MM.1S (cell line): Measurements from ENCODE around the gene HECTD4.
A peak's percentile ranks its signal among the peaks of the same experiment; 100 is the strongest.

Experiments used
- DNase-seq: peaks from one replicate; pipeline ENCODE4 v3.0.0-alpha.2; 2015
- H2AFZ ChIP-seq: fragments of 300-600 bp; sonication (generic); 2 replicates; pipeline ENCODE4 v1.6.0; 2016; ENCODE audit warnings: antibody characterized with exemption, low read length
- H3F3A ChIP-seq: fragments of 300-600 bp; sonication (generic); 2 replicates; pipeline ENCODE4 v1.6.1; 2016; ENCODE audit warnings: mild to moderate bottlenecking, antibody characterized with exemption, low read length, moderate library complexity, mixed read lengths; ENCODE audit not compliant: insufficient read depth
- H3K27ac ChIP-seq: fragments of 300-600 bp; sonication (generic); 2 replicates; pipeline ENCODE4 v1.5.1; 2016; ENCODE audit warnings: mild to moderate bottlenecking, low read length
- H3K27me3 ChIP-seq: fragments of 300-600 bp; sonication (generic); replicated peaks from 2 replicates; pipeline ENCODE4 v1.6.0; 2016; ENCODE audit warnings: low read length; ENCODE audit not compliant: insufficient read depth
- H3K36me3 ChIP-seq: fragments of 300-600 bp; sonication (generic); replicated peaks from 2 replicates; pipeline ENCODE4 v1.6.1; 2016; ENCODE audit warnings: mild to moderate bottlenecking, low read length, mixed read lengths; ENCODE audit not compliant: insufficient read depth
- H3K4me1 ChIP-seq: fragments of 300-600 bp; sonication (generic); 2 replicates; pipeline ENCODE4 v1.6.1; 2016; ENCODE audit warnings: low read length, mixed read lengths
- H3K4me2 ChIP-seq: fragments of 300-600 bp; sonication (generic); 2 replicates; pipeline ENCODE4 v1.6.0; 2016; ENCODE audit warnings: low read depth, low read length
- H3K4me3 ChIP-seq: fragments of 300-600 bp; sonication (generic); 2 replicates; pipeline ENCODE4 v1.5.1; 2016; ENCODE audit warnings: low read length, mixed read lengths
- H3K79me2 ChIP-seq: fragments of 300-600 bp; sonication (generic); 2 replicates; pipeline ENCODE4 v1.6.1; 2016; ENCODE audit warnings: mixed run types, low read length, mixed read lengths
- H3K9ac ChIP-seq: fragments of 300-600 bp; sonication (generic); 2 replicates; pipeline ENCODE4 v1.6.1; 2016; ENCODE audit warnings: low read length, mixed read lengths
- H3K9me2 ChIP-seq: fragments of 300-600 bp; sonication (generic); replicated peaks from 2 replicates; pipeline ENCODE4 v1.6.1; 2016; ENCODE audit warnings: mild to moderate bottlenecking, low read length, mixed read lengths; ENCODE audit not compliant: insufficient read depth
- H3K9me3 ChIP-seq: fragments of 300-600 bp; sonication (generic); replicated peaks from 2 replicates; pipeline ENCODE4 v1.6.1; 2016; ENCODE audit warnings: mild to moderate bottlenecking, low read length, mixed read lengths; ENCODE audit not compliant: insufficient read depth
- H4K20me1 ChIP-seq: fragments of 300-600 bp; sonication (generic); 2 replicates; pipeline ENCODE4 v1.6.1; 2016; ENCODE audit warnings: mild to moderate bottlenecking, low read length, moderate library complexity, mixed read lengths; ENCODE audit not compliant: insufficient read depth
- EZH2 ChIP-seq: fragments of 300-600 bp; sonication (generic); optimal IDR thresholded peaks from 2 replicates; pipeline ENCODE3; 2017; ENCODE audit warnings: low read depth, mild to moderate bottlenecking, antibody characterized with exemption, low read length, mixed read lengths
- EZH2phosphoT487 ChIP-seq: fragments of 300-600 bp; sonication (generic); IDR thresholded peaks from 2 replicates; pipeline ENCODE4 v1.6.1; 2018; ENCODE audit warnings: antibody characterized with exemption, low read length
- TF ChIP-seq, protein P1 (sequence below): fragments of 300-600 bp; sonication (generic); IDR thresholded peaks from 2 replicates; pipeline ENCODE4 v1.5.1; 2016; ENCODE audit warnings: antibody characterized with exemption, low read length, mixed read lengths

HECTD4 gene

DNA sequence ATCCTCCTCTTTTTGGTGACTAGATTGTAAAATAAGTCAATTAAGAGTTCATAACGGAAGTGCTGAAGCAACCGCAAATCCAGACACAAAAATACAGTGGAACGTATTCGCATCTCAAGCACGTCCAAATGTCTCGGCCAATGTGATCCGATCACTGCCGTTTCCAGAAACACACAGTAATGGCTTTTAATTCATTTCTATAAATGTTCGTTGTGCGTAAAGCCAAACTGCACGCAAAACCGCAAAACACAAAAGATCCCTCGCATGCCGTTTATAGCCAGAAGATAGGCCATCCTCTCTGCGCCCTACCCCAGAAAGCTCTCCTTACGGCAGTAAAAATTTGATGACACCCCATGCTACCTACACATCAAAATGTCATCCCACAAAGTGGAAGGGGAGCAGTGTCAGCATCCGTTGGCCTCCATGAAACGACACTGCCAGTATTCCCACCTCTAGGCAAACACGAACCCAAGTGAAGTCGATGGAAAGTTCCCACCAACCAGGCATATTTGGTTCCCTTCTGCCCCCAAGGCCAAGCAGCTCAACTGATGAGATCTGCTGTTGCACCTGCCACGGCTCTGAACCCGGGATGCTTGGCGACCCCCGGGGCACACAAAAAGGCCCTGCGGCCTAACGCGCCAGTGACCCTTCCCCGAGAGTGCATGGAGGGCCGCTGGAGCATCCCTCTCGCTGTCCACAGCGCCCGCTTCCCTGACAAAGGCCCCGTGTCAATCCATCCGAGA, 1.4 kb downstream of the HECTD4 start:
- Histone ChIP-seq H3K9ac (peak overlapping the region; percentile 53; the same call in 1 of the 2 replicates), H3K4me3 (peak overlapping the region; percentile 69), H2AFZ (0 out of 2 replicates have a peak overlapping the region, but pooled peaks have one; percentile 31), H3F3A (no peaks in the 10 kb centered on the region), H3K9me2 (no peaks in the 10 kb centered on the region), H4K20me1 (no peaks in the 10 kb centered on the region), H3K9me3 (no peaks in the 10 kb centered on the region), H3K4me1 (no peaks in the 10 kb centered on the region), H3K27ac (peak overlapping the region; percentile 34; the same call in 1 of the 2 replicates), H3K4me2 (peak overlapping the region; percentile 82), H3K36me3 (no peaks in the 10 kb centered on the region), H3K27me3 (no peaks in the 10 kb centered on the region), H3K79me2 (peaks cover 47% of the 10 kb centered on the region)
- TF ChIP-seq, protein P1, sequence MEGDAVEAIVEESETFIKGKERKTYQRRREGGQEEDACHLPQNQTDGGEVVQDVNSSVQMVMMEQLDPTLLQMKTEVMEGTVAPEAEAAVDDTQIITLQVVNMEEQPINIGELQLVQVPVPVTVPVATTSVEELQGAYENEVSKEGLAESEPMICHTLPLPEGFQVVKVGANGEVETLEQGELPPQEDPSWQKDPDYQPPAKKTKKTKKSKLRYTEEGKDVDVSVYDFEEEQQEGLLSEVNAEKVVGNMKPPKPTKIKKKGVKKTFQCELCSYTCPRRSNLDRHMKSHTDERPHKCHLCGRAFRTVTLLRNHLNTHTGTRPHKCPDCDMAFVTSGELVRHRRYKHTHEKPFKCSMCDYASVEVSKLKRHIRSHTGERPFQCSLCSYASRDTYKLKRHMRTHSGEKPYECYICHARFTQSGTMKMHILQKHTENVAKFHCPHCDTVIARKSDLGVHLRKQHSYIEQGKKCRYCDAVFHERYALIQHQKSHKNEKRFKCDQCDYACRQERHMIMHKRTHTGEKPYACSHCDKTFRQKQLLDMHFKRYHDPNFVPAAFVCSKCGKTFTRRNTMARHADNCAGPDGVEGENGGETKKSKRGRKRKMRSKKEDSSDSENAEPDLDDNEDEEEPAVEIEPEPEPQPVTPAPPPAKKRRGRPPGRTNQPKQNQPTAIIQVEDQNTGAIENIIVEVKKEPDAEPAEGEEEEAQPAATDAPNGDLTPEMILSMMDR = no peak
- no peak for TF ChIP-seq EZH2phosphoT487
- TF ChIP-seq EZH2 = no peak
- DNase-seq = no peak

DNA sequence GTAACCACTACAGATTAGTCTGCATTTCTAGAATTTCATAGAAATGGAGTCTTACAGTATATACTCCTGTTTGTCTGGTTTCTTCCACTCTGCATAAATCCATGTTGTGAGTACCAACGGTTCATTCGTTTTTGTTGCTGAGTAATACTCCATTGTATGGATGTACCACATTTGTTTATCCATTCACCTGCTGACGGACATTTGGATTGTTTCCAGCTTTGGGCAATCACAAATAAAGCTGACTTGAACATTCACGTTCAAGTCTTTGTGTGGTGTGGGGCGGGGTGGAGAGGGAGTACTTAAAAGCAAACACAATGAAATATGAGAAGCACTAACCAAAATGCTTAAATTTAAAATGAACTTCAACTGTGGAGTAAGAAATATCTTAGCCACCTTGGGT, 7.1 kb downstream of the HECTD4 start:
- Histone ChIP-seq H4K20me1 (no peaks in the 10 kb centered on the region), H3K4me2 (no peak overlapping the region), H3K4me3 (no peak overlapping the region), H3K9me3 (no peaks in the 10 kb centered on the region), H3K27ac (no peak overlapping the region), H3F3A (no peaks in the 10 kb centered on the region), H3K9me2 (no peaks in the 10 kb centered on the region), H3K4me1 (no peaks in the 10 kb centered on the region), H3K79me2 (peaks cover 72% of the 10 kb centered on the region), H3K27me3 (no peaks in the 10 kb centered on the region), H2AFZ (no peak overlapping the region), H3K9ac (no peak overlapping the region), H3K36me3 (no peaks in the 10 kb centered on the region)
- no peak for DNase-seq
- TF ChIP-seq EZH2 (no peak), EZH2phosphoT487 (no peak)
- TF ChIP-seq, protein P1 = no peak

DNA sequence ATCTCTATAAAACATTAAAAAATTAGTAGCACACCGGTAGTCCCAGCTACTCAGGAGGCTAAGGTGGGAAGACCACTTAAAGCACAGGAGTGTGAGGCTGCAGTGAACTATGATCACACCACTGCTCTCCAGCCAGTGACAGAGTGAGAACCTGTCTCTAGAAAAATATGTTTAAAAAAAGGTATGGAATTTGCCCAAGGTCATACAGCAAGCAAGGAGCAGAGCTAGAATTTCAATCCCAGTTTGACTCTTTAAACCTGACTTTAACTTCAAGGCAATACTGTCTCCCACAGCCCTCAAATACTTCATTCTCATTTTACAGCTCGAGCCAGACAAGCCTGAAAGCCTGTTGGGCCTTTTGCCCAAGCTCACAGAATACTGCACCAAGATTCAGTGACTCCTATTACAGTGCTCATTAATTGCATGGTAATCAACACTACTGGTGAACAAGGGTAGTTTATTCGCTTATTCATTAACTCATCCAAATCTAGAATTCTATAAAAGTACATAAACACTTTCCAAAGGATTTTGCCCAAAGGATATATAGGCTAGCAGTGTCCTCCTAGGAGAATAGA, 8.0 kb downstream of the HECTD4 start:
- Histone ChIP-seq H3K9ac (no peak overlapping the region), H3F3A (no peaks in the 10 kb centered on the region), H2AFZ (no peak overlapping the region), H4K20me1 (no peaks in the 10 kb centered on the region), H3K9me3 (no peaks in the 10 kb centered on the region), H3K4me3 (no peak overlapping the region), H3K4me1 (no peaks in the 10 kb centered on the region), H3K79me2 (peaks cover 73% of the 10 kb centered on the region), H3K27me3 (no peaks in the 10 kb centered on the region), H3K27ac (no peak overlapping the region), H3K36me3 (no peaks in the 10 kb centered on the region), H3K4me2 (no peak overlapping the region), H3K9me2 (no peaks in the 10 kb centered on the region)
- no peak for DNase-seq
- TF ChIP-seq EZH2 = no peak
- TF ChIP-seq, protein P1 = no peak
- no peak for TF ChIP-seq EZH2phosphoT487
